Upper lobe of right lung (tissue), 1 donor: Measurements from ENCODE around the gene IGDCC3. TPM values are rescaled to one million over a fixed set of nuclear protein-coding genes. Genes with fewer than 3 reads are reported as not detected.

Experiments
- ATAC-seq: fragments of 200-7000 bp; cut with Tn5 transposase; one replicate; pipeline ENCODE4 v1.9.1; 2020; ENCODE audit warnings: mild to moderate bottlenecking, moderate library complexity
- DNase-seq: peaks from one replicate; pipeline ENCODE4 v3.0.0-alpha.2; 2020
- H3K27ac ChIP-seq: fragments of 200-600 bp; one replicate; pipeline ENCODE4 v1.8.0; 2022
- H3K27me3 ChIP-seq: fragments of 200-600 bp; one replicate; pipeline ENCODE4 v1.8.0; 2022; ENCODE audit warnings: mild to moderate bottlenecking
- H3K36me3 ChIP-seq: fragments of 200-600 bp; one replicate; pipeline ENCODE4 v1.8.0; 2022
- H3K4me1 ChIP-seq: fragments of 200-600 bp; one replicate; pipeline ENCODE4 v1.8.0; 2022
- H3K4me3 ChIP-seq: fragments of 200-600 bp; one replicate; pipeline ENCODE4 v1.8.0; 2022; ENCODE audit warnings: mild to moderate bottlenecking
- H3K9me3 ChIP-seq: fragments of 200-600 bp; one replicate; pipeline ENCODE4 v1.8.0; 2022
- intact Hi-C: fragments of 100-400 bp; cut with DNase I; formaldehyde crosslinking; loops from one replicate; pipeline ENCODE4 v1.11.0; 2022
- total RNA-seq: library from RNA; stranded (reverse); fragmentation: NEBNext Ultra II Directional; extraction: Animal tissue kit (Norgen Biotek cat#: 25700); gene quantifications from one replicate; pipeline ENCODE4 v1.2.1, GENCODE V29; 2021
- TF ChIP-seq, protein P1 (sequence below): fragments of 200-600 bp; IDR thresholded peaks from one replicate; pipeline ENCODE4 v1.8.0; 2022; ENCODE audit warnings: antibody characterized with exemption
- donor health status: DM: no; HTN: yes; CAD: no; lungs with severe emphysema.

Gene IGDCC3
- total RNA-seq, 1 donor from 2014 or later, result not detected

DNA sequence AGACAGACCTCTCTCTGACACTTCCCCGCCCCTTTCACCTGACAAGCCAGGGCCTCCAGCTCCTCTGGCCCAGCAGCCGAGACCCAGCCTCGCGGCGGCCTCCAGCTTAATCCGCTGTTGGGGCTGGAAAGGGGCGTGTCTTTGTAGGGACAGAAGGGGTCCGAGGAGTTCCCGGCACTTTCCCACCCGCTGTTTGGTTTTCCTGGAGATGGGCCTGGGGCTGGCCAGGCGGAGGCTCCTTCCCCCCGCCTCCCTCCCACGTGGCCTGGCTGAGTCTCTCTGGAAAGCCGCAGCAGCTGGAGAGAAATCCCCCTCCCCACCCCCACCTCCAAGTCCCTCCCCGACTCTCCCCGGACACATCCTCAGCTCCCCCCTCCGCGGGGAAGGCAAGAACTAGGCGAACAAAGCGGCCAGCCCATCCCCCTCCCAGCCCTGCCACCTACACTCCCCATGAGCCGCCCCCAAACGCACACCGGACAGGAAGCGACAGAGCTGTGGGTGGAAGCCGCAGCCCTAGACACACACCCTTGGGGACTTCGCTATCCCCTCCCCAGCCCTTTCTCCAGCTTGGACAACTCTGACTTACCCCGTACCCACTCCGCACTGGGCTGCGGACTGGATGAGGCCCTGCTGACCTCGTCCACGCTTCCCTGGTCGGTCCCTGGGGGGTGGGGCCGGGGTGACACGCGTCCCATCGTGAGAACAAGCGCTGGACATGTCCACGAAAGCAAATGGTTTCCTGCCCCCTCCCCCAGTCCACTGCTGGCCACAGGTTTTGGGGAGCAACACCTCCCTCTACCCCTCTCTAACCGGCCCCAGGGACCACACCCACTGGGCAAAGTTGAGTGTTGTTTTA, 43.8 kb upstream of the IGDCC3 start:
- ATAC-seq (peak; percentile 36), DNase-seq (no peak)
- Histone ChIP-seq H3K27ac (no peak overlapping the region), H3K4me1 (peaks cover 4% of the 10 kb centered on the region), H3K36me3 (no peaks in the 10 kb centered on the region), H3K9me3 (no peaks in the 10 kb centered on the region), H3K4me3 (peak overlapping the region; percentile 44), H3K27me3 (peaks cover 28% of the 10 kb centered on the region)
- TF ChIP-seq, protein P1, sequence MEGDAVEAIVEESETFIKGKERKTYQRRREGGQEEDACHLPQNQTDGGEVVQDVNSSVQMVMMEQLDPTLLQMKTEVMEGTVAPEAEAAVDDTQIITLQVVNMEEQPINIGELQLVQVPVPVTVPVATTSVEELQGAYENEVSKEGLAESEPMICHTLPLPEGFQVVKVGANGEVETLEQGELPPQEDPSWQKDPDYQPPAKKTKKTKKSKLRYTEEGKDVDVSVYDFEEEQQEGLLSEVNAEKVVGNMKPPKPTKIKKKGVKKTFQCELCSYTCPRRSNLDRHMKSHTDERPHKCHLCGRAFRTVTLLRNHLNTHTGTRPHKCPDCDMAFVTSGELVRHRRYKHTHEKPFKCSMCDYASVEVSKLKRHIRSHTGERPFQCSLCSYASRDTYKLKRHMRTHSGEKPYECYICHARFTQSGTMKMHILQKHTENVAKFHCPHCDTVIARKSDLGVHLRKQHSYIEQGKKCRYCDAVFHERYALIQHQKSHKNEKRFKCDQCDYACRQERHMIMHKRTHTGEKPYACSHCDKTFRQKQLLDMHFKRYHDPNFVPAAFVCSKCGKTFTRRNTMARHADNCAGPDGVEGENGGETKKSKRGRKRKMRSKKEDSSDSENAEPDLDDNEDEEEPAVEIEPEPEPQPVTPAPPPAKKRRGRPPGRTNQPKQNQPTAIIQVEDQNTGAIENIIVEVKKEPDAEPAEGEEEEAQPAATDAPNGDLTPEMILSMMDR, result no peak
- intact Hi-C loops, result no loop called here

DNA sequence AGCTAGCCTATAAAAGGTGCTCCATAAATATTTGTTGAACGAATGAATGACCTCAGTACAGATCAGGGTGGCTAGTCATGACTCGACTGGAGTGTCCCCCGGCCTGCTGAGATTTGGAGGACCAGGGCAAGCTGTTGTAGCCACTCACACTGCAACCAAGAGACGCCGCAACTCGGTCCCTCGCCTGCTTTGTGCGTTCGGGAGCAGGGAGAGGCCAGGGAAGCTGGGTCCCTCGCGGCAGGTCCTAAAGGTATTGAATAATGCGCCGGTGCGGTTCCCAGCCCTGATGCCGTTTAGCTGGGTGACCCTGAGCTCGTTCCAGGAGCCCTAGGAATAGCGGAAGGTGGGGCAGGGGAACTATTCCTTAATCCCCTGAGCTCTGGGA, 43.2 kb upstream of the IGDCC3 start:
- Histone ChIP-seq H3K4me1 (peaks cover 4% of the 10 kb centered on the region), H3K4me3 (peak overlapping the region; percentile 44), H3K27ac (no peak overlapping the region), H3K27me3 (peaks cover 28% of the 10 kb centered on the region), H3K9me3 (no peaks in the 10 kb centered on the region), H3K36me3 (no peaks in the 10 kb centered on the region)
- DNase-seq, result no peak
- no peak for ATAC-seq
- intact Hi-C loops, result no loop called here
- TF ChIP-seq, protein P1, result no peak

GRCh38 chr15:65418596-65418995, 40.8 kb upstream of the IGDCC3 start:
- Histone ChIP-seq H3K4me3 (no peak overlapping the region), H3K27ac (no peak overlapping the region), H3K27me3 (peaks cover 28% of the 10 kb centered on the region), H3K9me3 (no peaks in the 10 kb centered on the region), H3K4me1 (peaks cover 4% of the 10 kb centered on the region), H3K36me3 (no peaks in the 10 kb centered on the region)
- intact Hi-C loops, result no loop called here
- ATAC-seq, result no peak
- TF ChIP-seq, protein P1, result no peak
- peak; percentile 13 for DNase-seq

DNA sequence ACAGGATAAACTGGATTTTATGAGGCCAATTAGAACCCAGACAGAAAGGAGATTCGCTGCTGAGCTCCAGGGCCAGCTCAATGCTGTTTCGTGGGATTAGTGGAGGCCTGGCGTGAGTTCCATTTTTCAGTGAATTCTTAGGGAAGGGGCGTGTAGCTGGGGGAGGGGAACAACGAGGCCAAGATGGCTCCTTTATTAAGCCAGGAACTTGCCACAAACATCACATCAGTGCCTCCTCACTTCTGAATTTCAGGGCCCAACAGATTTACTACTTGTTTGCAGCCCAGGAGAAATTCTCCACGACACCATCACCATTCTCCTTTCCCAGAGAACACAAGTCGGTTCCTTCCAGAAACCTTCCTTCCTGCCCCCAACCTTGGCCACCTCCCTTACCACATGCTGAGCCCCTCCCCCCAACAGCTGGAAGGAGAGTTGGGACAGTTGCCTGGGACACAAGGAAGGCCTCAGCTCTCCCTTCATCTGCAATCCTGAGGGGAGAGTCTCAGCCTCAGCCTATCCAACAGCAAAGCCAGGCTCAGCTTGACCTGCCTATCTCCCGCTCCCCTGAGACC, 39.1 kb upstream of the IGDCC3 start:
- H3K36me3 ChIP-seq, result no peaks in the 10 kb centered on the region
- H3K4me1 ChIP-seq, result peaks cover 3% of the 10 kb centered on the region
- H3K27me3 ChIP-seq, result peaks cover 28% of the 10 kb centered on the region
- no peak overlapping the region for H3K27ac ChIP-seq
- intact Hi-C loops, result no loop called here
- TF ChIP-seq, protein P1, result no peak
- ATAC-seq (no peak), DNase-seq (no peak)
- H3K9me3 ChIP-seq, result no peaks in the 10 kb centered on the region
- H3K4me3 ChIP-seq, result no peak overlapping the region

DNA sequence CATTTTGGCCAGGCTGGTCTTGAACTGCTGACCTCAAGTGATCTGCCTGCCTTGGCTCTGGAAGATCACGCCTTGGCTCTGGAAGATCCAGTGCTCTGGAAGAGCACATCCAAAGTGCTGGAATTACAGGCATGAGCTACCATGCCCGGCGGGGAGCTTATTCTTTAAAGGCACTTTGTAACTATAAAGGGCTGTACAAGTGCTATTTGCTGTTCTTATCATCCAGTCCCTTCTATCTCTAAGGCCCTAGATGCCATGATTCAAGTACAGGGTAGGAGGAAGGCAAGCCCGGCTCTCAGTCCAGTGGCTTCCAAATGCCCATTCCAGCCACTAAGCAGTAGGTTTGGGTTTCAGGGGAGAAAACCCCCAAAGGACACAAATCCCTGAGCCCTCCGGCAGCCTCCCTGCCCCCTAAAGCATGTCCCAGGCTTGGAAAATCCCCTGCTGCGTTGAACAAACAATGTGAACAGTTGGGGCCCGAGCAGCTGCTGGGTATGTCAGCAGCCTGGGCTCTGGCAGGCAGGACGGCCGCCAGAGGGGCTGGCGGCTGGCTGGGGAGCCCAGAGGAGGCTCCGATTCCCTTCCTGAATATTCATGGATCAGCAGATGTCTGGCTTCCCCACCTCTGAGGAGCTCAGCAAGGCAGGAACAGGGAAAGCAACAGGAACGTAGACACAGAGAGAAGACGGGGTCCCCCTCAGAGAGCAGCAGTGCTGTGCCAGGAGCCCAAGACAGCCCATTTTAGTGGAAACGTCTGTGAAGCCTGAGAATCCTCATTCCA, 37.2 kb upstream of the IGDCC3 start:
- peak; percentile 10 for ATAC-seq
- peaks cover 20% of the 10 kb centered on the region for H3K27me3 ChIP-seq

More for the DNA sequence above, 37.2 kb upstream of the IGDCC3 start:
- Histone ChIP-seq H3K4me3 (no peak overlapping the region), H3K27ac (peak overlapping the region; percentile 24), H3K36me3 (no peaks in the 10 kb centered on the region), H3K9me3 (no peaks in the 10 kb centered on the region), H3K4me1 (no peaks in the 10 kb centered on the region)
- TF ChIP-seq, protein P1, result no peak
- intact Hi-C loops, result no loop called here
- DNase-seq, result no peak
